Neural cell (in vitro differentiated cells): ENCODE data around the gene TNFRSF19. TPM values are rescaled to one million over a fixed set of nuclear protein-coding genes. Genes with fewer than 3 reads are reported as not detected.

Source experiments
- H2AFZ ChIP-seq: fragments of 200-600, 300-800 bp; sonication (generic), shearing (Covaris generic); 2 replicates; pipeline ENCODE4 v1.6.0; 2014; ENCODE audit warnings: low read depth, mild to moderate bottlenecking, antibody characterized with exemption, low read length, moderate library complexity
- H3F3A ChIP-seq: fragments of 200-600 bp; shearing (Covaris generic); 2 replicates; pipeline ENCODE4 v1.6.1; 2016; ENCODE audit warnings: mild to moderate bottlenecking, moderate library complexity, mixed read lengths, antibody characterized with exemption, low read length; ENCODE audit not compliant: insufficient read depth, poor library complexity, severe bottlenecking
- H3K27ac ChIP-seq: fragments of 200-600, 300-800 bp; sonication (generic), shearing (Covaris generic); 2 replicates; pipeline ENCODE4 v1.5.1; 2014; ENCODE audit warnings: mild to moderate bottlenecking, low read length, moderate library complexity
- H3K27me3 ChIP-seq: fragments of 300-800, 200-600 bp; sonication (generic), shearing (Covaris generic); 2 replicates; pipeline ENCODE4 v1.6.0; 2014; ENCODE audit warnings: mild to moderate bottlenecking, low read depth, low read length, moderate library complexity; ENCODE audit not compliant: insufficient read depth
- H3K36me3 ChIP-seq: fragments of 300-800, 200-600 bp; sonication (generic), shearing (Covaris generic); 2 replicates; pipeline ENCODE4 v1.5.1; 2014; ENCODE audit warnings: mild to moderate bottlenecking, antibody characterized with exemption, low read length, moderate library complexity; ENCODE audit not compliant: insufficient read depth
- H3K4me2 ChIP-seq: fragments of 300-800, 200-600 bp; sonication (generic), shearing (Covaris generic); 2 replicates; pipeline ENCODE4 v1.6.0; 2014; ENCODE audit warnings: mild to moderate bottlenecking, low read length
- H3K4me3 ChIP-seq: fragments of 300-800, 200-600 bp; sonication (generic), shearing (Covaris generic); 2 replicates; pipeline ENCODE4 v1.5.1; 2014; ENCODE audit warnings: mild to moderate bottlenecking, low read length, moderate library complexity
- H3K79me2 ChIP-seq: fragments of 200-600 bp; shearing (Covaris generic); replicated peaks from 2 replicates; pipeline ENCODE4 v1.6.0; 2014; ENCODE audit warnings: mild to moderate bottlenecking, low read length, moderate library complexity; ENCODE audit not compliant: insufficient read depth
- H3K9ac ChIP-seq: fragments of 300-800, 200-600 bp; sonication (generic), shearing (Covaris generic); 2 replicates; pipeline ENCODE4 v1.6.1; 2016; ENCODE audit warnings: mild to moderate bottlenecking, low read length, mixed read lengths
- H3K9me2 ChIP-seq: fragments of 200-600 bp; shearing (Covaris generic); 2 replicates; pipeline ENCODE4 v1.6.1; 2016; ENCODE audit warnings: mild to moderate bottlenecking, low read length, mixed read lengths; ENCODE audit not compliant: insufficient read depth
- H3K9me3 ChIP-seq: fragments of 200-600, 300-800 bp; sonication (generic), shearing (Covaris generic); 2 replicates; pipeline ENCODE4 v1.6.1; 2016; ENCODE audit warnings: mild to moderate bottlenecking, mixed run types, low read length, moderate library complexity, mixed read lengths
- H4K20me1 ChIP-seq: fragments of 200-600 bp; shearing (Covaris generic); 2 replicates; pipeline ENCODE4 v1.6.1; 2016; ENCODE audit warnings: mild to moderate bottlenecking, mixed run types; ENCODE audit not compliant: insufficient read depth
- EP300 ChIP-seq: fragments of 450-650 bp; conservative IDR thresholded peaks from 2 replicates; pipeline ENCODE4 v1.6.1; 2014; ENCODE audit warnings: antibody characterized with exemption, mild to moderate bottlenecking, moderate library complexity; ENCODE audit not compliant: poor library complexity, severe bottlenecking
- EZH2 ChIP-seq: fragments of 200-600, 300-800 bp; shearing (Covaris generic), sonication (generic); IDR thresholded peaks from 2 replicates; pipeline ENCODE4 v1.6.1; 2014; ENCODE audit warnings: antibody characterized with exemption, low read length, borderline replicate concordance, mild to moderate bottlenecking; ENCODE audit not compliant: insufficient read depth, poor library complexity, severe bottlenecking
- MXI1 ChIP-seq: fragments of 450-650 bp; conservative IDR thresholded peaks from 2 replicates; pipeline ENCODE4 v1.6.1; 2014; ENCODE audit warnings: antibody characterized with exemption, mild to moderate bottlenecking; ENCODE audit not compliant: poor library complexity, severe bottlenecking
- POLR2AphosphoS5 ChIP-seq: IDR thresholded peaks from 2 replicates; pipeline ENCODE4 v1.6.1; 2012
- RAD21 ChIP-seq: fragments of 450-650 bp; conservative IDR thresholded peaks from 2 replicates; pipeline ENCODE4 v1.6.1; 2014; ENCODE audit warnings: antibody characterized with exemption, mild to moderate bottlenecking, moderate library complexity
- SMC3 ChIP-seq: fragments of 450-650 bp; conservative IDR thresholded peaks from 2 replicates; pipeline ENCODE4 v1.6.1; 2014; ENCODE audit warnings: antibody characterized with exemption, mild to moderate bottlenecking, moderate library complexity; ENCODE audit not compliant: poor library complexity
- TAF1 ChIP-seq: IDR thresholded peaks from 2 replicates; pipeline ENCODE4 v1.6.1; 2012; ENCODE audit warnings: low read depth
- polyA plus RNA-seq: library from polyadenylated mRNA; depleted of rRNA; stranded (reverse); fragments of >200 nt; gene quantifications from 2 replicates; pipeline ENCODE4 v1.2.3, GENCODE V29; 2014
- TF ChIP-seq, protein P1 (sequence below): IDR thresholded peaks from 2 replicates; pipeline ENCODE4 v1.6.1; 2012; ENCODE audit warnings: borderline replicate concordance
- TF ChIP-seq, protein P2 (sequence below): fragments of 450-650 bp; IDR thresholded peaks from 2 replicates; pipeline ENCODE4 v1.5.1; 2014; ENCODE audit warnings: antibody characterized with exemption, mild to moderate bottlenecking, moderate library complexity; ENCODE audit not compliant: poor library complexity, severe bottlenecking

The TNFRSF19 gene
- polyA plus RNA-seq, 1 donor from 2014 or later, result 3.3 TPM

DNA sequence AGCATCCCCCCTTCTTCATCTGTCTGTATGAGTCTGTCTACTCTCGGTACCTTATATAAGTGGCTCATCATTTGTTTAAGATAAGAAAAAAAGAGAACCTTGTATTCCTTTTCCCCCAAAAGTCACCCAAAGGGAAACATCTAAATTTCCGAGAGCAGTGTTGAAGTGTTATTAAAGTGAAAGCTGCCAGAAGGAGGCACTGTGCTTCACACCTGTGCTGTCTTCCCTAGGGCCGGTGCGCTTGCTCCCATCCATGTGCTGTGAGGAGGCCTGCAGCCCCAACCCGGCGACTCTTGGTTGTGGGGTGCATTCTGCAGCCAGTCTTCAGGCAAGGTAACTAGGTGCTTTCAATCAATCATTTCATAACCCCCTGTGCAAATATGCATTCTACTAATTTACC lies 97.5 kb downstream of the TNFRSF19 start:
- no peak overlapping the region for H3K4me3 ChIP-seq
- H3K9ac ChIP-seq, result no peak overlapping the region
- H2AFZ ChIP-seq, result no peak overlapping the region
- H3K27me3 ChIP-seq, result no peaks in the 10 kb centered on the region
- H3K36me3 ChIP-seq, result no peaks in the 10 kb centered on the region
- TF ChIP-seq POLR2AphosphoS5 (no peak), MXI1 (no peak), SMC3 (no peak), EZH2 (no peak), RAD21 (no peak), TAF1 (no peak), EP300 (no peak)
- TF ChIP-seq, protein P1, sequence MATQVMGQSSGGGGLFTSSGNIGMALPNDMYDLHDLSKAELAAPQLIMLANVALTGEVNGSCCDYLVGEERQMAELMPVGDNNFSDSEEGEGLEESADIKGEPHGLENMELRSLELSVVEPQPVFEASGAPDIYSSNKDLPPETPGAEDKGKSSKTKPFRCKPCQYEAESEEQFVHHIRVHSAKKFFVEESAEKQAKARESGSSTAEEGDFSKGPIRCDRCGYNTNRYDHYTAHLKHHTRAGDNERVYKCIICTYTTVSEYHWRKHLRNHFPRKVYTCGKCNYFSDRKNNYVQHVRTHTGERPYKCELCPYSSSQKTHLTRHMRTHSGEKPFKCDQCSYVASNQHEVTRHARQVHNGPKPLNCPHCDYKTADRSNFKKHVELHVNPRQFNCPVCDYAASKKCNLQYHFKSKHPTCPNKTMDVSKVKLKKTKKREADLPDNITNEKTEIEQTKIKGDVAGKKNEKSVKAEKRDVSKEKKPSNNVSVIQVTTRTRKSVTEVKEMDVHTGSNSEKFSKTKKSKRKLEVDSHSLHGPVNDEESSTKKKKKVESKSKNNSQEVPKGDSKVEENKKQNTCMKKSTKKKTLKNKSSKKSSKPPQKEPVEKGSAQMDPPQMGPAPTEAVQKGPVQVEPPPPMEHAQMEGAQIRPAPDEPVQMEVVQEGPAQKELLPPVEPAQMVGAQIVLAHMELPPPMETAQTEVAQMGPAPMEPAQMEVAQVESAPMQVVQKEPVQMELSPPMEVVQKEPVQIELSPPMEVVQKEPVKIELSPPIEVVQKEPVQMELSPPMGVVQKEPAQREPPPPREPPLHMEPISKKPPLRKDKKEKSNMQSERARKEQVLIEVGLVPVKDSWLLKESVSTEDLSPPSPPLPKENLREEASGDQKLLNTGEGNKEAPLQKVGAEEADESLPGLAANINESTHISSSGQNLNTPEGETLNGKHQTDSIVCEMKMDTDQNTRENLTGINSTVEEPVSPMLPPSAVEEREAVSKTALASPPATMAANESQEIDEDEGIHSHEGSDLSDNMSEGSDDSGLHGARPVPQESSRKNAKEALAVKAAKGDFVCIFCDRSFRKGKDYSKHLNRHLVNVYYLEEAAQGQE, result no peak
- TF ChIP-seq, protein P2, sequence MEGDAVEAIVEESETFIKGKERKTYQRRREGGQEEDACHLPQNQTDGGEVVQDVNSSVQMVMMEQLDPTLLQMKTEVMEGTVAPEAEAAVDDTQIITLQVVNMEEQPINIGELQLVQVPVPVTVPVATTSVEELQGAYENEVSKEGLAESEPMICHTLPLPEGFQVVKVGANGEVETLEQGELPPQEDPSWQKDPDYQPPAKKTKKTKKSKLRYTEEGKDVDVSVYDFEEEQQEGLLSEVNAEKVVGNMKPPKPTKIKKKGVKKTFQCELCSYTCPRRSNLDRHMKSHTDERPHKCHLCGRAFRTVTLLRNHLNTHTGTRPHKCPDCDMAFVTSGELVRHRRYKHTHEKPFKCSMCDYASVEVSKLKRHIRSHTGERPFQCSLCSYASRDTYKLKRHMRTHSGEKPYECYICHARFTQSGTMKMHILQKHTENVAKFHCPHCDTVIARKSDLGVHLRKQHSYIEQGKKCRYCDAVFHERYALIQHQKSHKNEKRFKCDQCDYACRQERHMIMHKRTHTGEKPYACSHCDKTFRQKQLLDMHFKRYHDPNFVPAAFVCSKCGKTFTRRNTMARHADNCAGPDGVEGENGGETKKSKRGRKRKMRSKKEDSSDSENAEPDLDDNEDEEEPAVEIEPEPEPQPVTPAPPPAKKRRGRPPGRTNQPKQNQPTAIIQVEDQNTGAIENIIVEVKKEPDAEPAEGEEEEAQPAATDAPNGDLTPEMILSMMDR, result no peak
- H3F3A ChIP-seq, result no peaks in the 10 kb centered on the region
- no peaks in the 10 kb centered on the region for H3K79me2 ChIP-seq
- no peaks in the 10 kb centered on the region for H3K9me3 ChIP-seq
- H4K20me1 ChIP-seq, result no peaks in the 10 kb centered on the region
- no peaks in the 10 kb centered on the region for H3K9me2 ChIP-seq
- H3K4me2 ChIP-seq, result no peak overlapping the region
- no peak overlapping the region for H3K27ac ChIP-seq

DNA sequence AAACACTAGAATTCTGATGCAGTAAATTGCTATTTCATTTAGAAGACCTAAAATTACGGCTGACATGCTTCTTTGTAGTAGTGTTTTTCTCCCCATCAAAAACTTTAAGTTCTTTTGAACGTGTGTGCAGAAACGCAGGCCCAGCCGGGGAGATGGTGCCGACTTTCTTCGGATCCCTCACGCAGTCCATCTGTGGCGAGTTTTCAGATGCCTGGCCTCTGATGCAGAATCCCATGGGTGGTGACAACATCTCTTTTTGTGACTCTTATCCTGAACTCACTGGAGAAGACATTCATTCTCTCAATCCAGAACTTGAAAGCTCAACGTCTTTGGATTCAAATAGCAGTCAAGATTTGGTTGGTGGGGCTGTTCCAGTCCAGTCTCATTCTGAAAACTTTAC lies 98.3 kb downstream of the TNFRSF19 start:
- no peaks in the 10 kb centered on the region for H3K9me3 ChIP-seq
- no peak overlapping the region for H3K4me3 ChIP-seq
- H3K9ac ChIP-seq, result no peak overlapping the region
- no peaks in the 10 kb centered on the region for H3K79me2 ChIP-seq
- H3K9me2 ChIP-seq, result no peaks in the 10 kb centered on the region
- H3K36me3 ChIP-seq, result no peaks in the 10 kb centered on the region
- H4K20me1 ChIP-seq, result no peaks in the 10 kb centered on the region
- H2AFZ ChIP-seq, result no peak overlapping the region
- no peaks in the 10 kb centered on the region for H3K27me3 ChIP-seq
- no peaks in the 10 kb centered on the region for H3F3A ChIP-seq
- no peak for TF ChIP-seq SMC3
- no peak for TF ChIP-seq EP300
- TF ChIP-seq, protein P2, result no peak
- TF ChIP-seq EZH2, result no peak
- TF ChIP-seq RAD21, result no peak
- TF ChIP-seq, protein P1, result no peak
- TF ChIP-seq TAF1, result no peak
- TF ChIP-seq POLR2AphosphoS5, result no peak
- TF ChIP-seq MXI1, result no peak
- no peak overlapping the region for H3K4me2 ChIP-seq
- H3K27ac ChIP-seq, result no peak overlapping the region
